Raji (cell line): ENCODE data around the gene MAP9.

ENCODE experiments used
- POLR2A ChIP-seq: IDR thresholded peaks from 2 replicates; pipeline ENCODE4 v1.6.1; 2011; ENCODE audit warnings: low read depth, low read length, control low read depth; ENCODE audit not compliant: insufficient read depth

Gene MAP9

DNA sequence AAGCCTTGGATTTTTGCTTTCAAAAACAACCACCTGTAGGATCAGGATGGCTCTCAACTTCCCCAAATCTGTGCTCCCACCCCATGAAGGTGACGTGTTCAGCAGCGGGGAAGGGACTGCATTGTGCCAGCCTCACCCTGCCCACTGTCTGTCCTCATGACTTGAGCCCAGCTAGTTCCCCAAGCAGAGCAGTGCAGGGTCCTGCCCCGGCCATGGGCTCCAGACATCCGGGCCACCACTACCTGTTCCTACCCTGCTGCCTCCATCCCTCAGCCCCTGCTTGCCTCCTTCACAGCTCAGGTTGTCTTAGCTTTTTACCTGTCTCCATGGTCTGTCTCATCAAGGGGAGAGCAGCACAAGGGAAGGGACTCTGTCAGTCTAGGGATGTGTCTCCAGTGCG lies 11.4 kb upstream of the MAP9 start:
- no peak for TF ChIP-seq POLR2A

GRCh38 chr4:155383541-155383940 lies 6.8 kb upstream of the MAP9 start:
- no peak for TF ChIP-seq POLR2A

DNA sequence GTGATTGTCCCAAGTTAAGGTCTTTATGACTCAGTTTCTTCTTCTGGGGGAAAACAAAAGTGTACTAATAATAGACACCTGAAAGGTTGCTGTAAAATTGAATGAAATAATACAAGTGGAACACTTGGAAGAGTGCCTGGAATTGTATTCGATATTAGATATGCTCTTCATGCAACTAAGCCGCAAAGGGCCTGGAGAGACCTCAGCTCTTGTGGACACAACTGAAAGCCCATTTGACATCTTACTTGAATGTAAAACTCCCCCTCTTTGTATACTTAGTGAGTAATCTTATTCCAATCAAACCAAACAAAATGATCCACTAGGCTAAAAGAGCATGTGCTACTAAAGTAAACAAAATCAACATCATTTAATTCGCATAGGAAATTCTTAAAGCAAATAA lies 511 bp upstream of the MAP9 start:
- no peak for TF ChIP-seq POLR2A

- no peak for TF ChIP-seq POLR2A
Measured at GRCh38 chr4:155371432-155372043, 5.2 kb downstream of the MAP9 start.

DNA sequence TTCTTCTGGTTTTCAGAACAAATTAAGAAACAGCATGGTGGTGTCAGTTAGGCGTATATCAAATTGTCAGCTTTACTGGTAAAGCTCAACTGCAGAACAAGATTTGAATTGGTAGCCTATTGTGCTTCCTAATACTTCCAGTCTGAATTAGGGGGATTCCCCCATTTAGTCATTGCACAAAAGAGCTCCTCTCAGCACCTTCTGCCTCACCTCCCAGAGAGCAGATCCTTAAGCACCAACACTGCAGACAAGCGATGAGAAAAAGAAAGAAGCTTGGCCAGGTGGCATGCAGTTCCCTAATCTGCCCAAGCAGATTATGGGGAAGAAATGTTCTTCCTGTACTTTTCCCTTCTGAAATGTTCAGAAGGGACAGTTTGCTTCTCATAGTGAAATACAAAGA lies 9.2 kb downstream of the MAP9 start:
- no peak for TF ChIP-seq POLR2A

GRCh38 chr4:155353923-155354540 lies 22.7 kb downstream of the MAP9 start:
- TF ChIP-seq POLR2A = no peak

- TF ChIP-seq POLR2A = no peak
Measured at GRCh38 chr4:155342142-155342541, 34.6 kb downstream of the MAP9 start.

- TF ChIP-seq POLR2A = no peak
Measured at GRCh38 chr4:155339999-155340398, 36.8 kb downstream of the MAP9 start.

DNA sequence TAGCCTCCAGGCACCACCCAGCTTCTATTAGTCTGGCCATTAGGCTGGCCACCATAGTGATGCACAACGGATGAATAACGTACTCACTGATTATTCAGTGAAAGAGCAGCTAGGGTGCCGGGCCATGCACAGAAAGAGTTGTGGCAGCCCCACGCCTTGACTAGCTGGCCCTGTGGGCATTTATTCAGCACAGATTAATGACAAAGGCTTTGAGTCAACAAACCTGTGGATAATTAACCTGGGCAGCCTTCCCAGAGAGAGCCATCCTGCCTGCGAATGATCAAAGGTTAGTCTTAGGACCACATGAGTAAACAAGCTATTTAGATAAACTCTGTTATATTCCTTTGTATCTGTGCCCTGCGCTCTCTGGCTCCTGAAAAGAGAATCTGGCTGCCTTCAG lies 37.2 kb downstream of the MAP9 start:
- TF ChIP-seq POLR2A = no peak

DNA sequence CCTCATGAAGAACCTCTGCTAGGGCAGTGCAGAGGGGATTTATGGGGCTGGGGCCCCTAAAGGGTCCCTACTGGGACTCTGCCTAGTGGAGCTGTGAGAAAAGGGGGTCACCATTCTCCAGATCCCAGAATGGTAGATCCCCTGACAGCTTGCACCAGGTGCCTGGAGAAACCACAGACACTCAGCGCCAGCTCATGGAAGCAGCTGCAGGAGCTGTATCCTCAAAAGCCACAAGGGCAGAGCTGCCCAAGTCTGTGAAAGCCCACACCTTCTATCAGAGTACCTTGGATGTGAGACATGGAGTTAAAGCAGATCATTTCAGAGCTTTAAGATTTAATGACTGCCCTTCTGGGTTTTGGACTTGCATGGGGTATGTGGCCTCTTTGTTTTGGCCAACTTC lies 38.6 kb downstream of the MAP9 start:
- no peak for TF ChIP-seq POLR2A

DNA sequence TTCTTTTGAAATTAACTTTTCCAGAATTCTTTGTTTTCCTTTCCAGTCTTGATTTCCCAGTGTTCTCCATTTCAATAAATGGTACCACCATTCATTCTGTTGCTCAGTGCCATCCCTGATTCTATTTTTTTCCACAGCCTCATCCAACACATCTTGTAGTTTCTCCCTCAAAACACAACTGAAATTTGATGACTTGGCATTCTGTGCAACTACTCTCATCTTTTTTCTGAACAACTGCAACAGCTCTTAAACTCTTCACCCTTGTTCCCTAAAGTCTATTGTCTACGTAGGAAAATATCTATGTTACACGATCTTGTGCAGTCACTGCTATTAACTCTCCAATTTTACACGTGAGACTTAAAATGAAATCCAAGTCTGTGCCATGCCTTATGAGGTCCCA lies 40.5 kb downstream of the MAP9 start:
- TF ChIP-seq POLR2A = no peak

DNA sequence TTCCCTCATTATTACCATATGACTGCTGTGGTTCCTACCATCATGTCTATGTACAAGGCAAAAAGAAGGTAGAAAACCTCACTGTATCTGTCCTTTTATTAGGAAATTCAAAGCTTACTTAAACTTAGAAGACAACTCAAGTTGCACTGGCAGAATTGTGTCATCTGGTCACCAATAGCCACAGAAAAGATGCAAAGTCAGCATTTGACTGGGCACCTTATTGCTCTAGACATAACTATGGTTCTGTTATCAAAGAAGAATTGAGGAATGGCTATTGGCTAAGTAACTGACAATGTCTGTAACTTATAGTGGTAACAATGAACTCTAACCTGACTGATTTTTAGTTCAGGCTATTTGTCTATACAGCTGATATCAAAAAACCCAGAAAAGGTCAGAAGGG lies 45.3 kb downstream of the MAP9 start:
- no peak for TF ChIP-seq POLR2A

DNA sequence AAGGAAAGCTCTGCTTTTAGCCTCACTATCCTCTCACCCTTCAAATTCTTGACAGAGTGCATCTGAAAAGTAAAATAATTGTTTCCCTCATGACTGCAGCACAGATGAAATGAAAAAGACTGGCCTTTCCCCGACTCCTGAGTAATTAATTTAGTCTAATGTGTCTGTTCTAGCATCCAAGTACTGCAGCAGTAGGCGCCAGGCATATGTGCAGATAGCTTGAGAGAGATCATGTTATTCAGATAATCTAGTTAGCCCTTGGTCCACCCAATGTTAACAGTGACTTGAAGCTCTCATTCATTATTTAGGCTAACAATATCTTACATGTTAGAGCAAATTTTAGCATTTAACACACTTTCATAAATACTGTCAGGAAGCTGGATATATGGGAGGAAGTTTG lies 54.0 kb downstream of the MAP9 start:
- no peak for TF ChIP-seq POLR2A

GRCh38 chr4:155321006-155321405 lies 55.8 kb downstream of the MAP9 start:
- TF ChIP-seq POLR2A = no peak

GRCh38 chr4:155319516-155319915 lies 57.2 kb downstream of the MAP9 start:
- no peak for TF ChIP-seq POLR2A

DNA sequence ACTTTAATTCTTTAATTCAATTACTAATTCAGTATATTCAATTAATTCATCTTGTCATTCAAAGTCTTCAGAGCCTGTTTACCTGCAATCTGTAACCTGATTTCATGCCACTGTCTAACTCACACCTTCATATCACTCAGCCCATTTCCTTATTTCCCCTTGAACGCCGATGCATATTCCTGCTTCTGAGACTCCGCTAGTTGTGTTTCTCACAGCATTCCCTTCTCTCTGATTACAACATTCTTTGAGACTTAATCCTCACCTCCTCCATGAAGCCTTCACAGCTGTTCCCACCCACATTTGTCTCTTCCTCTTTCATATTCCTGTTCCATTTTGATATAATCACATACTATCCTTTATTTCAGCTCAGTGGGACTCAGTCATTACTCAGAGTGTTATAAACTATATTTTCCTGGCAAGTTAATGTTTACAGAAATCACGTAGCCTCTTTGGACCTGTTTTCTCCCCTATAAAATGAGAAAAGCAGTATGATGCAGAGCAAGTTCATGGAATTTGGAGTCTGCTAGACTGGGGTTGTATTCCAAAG lies 69.0 kb downstream of the MAP9 start:
- TF ChIP-seq POLR2A = no peak

- no peak for TF ChIP-seq POLR2A
Measured at GRCh38 chr4:155305619-155306018, 71.1 kb downstream of the MAP9 start.
